Measurements from ENCODE around the gene RBM47. TPM values are rescaled to one million over a fixed set of nuclear protein-coding genes. Genes with fewer than 3 reads are reported as not detected.

The RBM47 gene
- total and polyA plus RNA-seq, 7 experiments from 2014 or later: 0.17 to 47.2 (median 1.9) TPM

GRCh38 chr4:40619600-40619999, 10.1 kb downstream of the RBM47 start:
- peaks cover 0 to 5% (median 0%) of the 10 kb centered on the region in 11 donors for H3K9me3 Mint-ChIP-seq
- H3K4me1 Mint-ChIP-seq: peaks cover 0 to 32% (median 14%) of the 10 kb centered on the region in 7 donors
- H3K4me3 ChIP-seq (ENCODE audit: low read length): no peak overlapping the region
- no peaks in the 10 kb centered on the region for H3K9me3 ChIP-seq (ENCODE audit: control insufficient read depth in 2 of 3, low read length in 3 of 3)
- intact Hi-C loops (cut with micrococcal nuclease): no loop called here
- H3K4me1 ChIP-seq (ENCODE audit: control insufficient read depth in 2 of 2, insufficient read depth in 2 of 2, low read length in 2 of 2): no peaks in the 10 kb centered on the region
- ChIA-PET CTCF (no interaction called here), POLR2A (no interaction called here)
- H3K36me3 ChIP-seq (ENCODE audit: control insufficient read depth in 2 of 3, insufficient read depth in 3 of 3, low read length in 3 of 3): no peaks in the 10 kb centered on the region
- no peak overlapping the region for H3K4me3 Mint-ChIP-seq
- DNase-seq (no peak), ATAC-seq (no peak)
- H3K27me3 ChIP-seq (ENCODE audit: control insufficient read depth in 2 of 2, insufficient read depth in 2 of 2, low read length in 2 of 2): no peaks in the 10 kb centered on the region
- no peak overlapping the region for H3K27ac ChIP-seq (ENCODE audit: low read depth, low read length)
- H3K36me3 Mint-ChIP-seq: peaks cover 0 to 10% (median 4%) of the 10 kb centered on the region in 5 donors
- H3K27ac Mint-ChIP-seq: no peak overlapping the region
- peaks cover 0 to 5% (median 3%) of the 10 kb centered on the region in 5 donors for H3K27me3 Mint-ChIP-seq

GRCh38 chr4:40617872-40618271, 11.8 kb downstream of the RBM47 start:
- H3K9me3 Mint-ChIP-seq: peaks cover 0 to 5% (median 0%) of the 10 kb centered on the region in 11 donors
- peaks cover 0 to 5% (median 3%) of the 10 kb centered on the region in 5 donors for H3K27me3 Mint-ChIP-seq
- no peak overlapping the region for H3K27ac Mint-ChIP-seq
- intact Hi-C loops (cut with micrococcal nuclease): no loop called here
- H3K4me1 Mint-ChIP-seq: peaks cover 5 to 37% (median 29%) of the 10 kb centered on the region in 7 donors
- no peaks in the 10 kb centered on the region for H3K9me3 ChIP-seq (ENCODE audit: control insufficient read depth in 2 of 3, low read length in 3 of 3)
- H3K4me3 ChIP-seq (ENCODE audit: low read length): no peak overlapping the region
- no peak overlapping the region for H3K27ac ChIP-seq (ENCODE audit: low read depth, low read length)
- H3K27me3 ChIP-seq (ENCODE audit: control insufficient read depth in 2 of 2, insufficient read depth in 2 of 2, low read length in 2 of 2): no peaks in the 10 kb centered on the region
- peaks cover 0 to 12% (median 4%) of the 10 kb centered on the region in 5 donors for H3K36me3 Mint-ChIP-seq
- POLR2A ChIA-PET: no interaction called here
- H3K4me3 Mint-ChIP-seq: no peak overlapping the region
- CTCF ChIA-PET: interaction anchor here (0.6 kb wide), 1 partner anchor 75 kb away, joined by 3 read pairs; no protein-coding TSS in a partner anchor
- ATAC-seq: no peak
- no peak for DNase-seq
- H3K4me1 ChIP-seq (ENCODE audit: control insufficient read depth in 2 of 2, insufficient read depth in 2 of 2, low read length in 2 of 2): peaks cover 0 to 8% of the 10 kb centered on the region in 2 donors
- H3K36me3 ChIP-seq (ENCODE audit: control insufficient read depth in 2 of 3, insufficient read depth in 3 of 3, low read length in 3 of 3): no peaks in the 10 kb centered on the region

- DNase-seq: peak in 2 of 9 donors; percentile 13 to 19
- peaks cover 0 to 8% of the 10 kb centered on the region in 2 donors for H3K4me1 ChIP-seq (ENCODE audit: control insufficient read depth in 2 of 2, insufficient read depth in 2 of 2, low read length in 2 of 2)
- Mint-ChIP-seq H3K4me3 (peak overlapping the region in 9 of 10 donors; percentile 6 to 66 (median 41)), H3K27ac (peak overlapping the region in 8 of 9 donors; percentile 0 to 61 (median 14)), H3K4me1 (peaks cover 5 to 28% (median 22%) of the 10 kb centered on the region in 7 donors), H3K9me3 (peaks cover 0 to 2% (median 0%) of the 10 kb centered on the region in 11 donors), H3K27me3 (no peaks in the 10 kb centered on the region), H3K36me3 (peaks cover 0 to 13% (median 0%) of the 10 kb centered on the region in 5 donors)
- CTCF ChIA-PET: no interaction called here
- no peaks in the 10 kb centered on the region for H3K9me3 ChIP-seq (ENCODE audit: control insufficient read depth in 2 of 3, low read length in 3 of 3)
- POLR2A ChIA-PET: no interaction called here
- intact Hi-C loops (cut with micrococcal nuclease): no loop called here
- no peak overlapping the region for H3K27ac ChIP-seq (ENCODE audit: low read depth, low read length)
- no peak for ATAC-seq
- H3K4me3 ChIP-seq (ENCODE audit: low read length): no peak overlapping the region
- no peaks in the 10 kb centered on the region for H3K27me3 ChIP-seq (ENCODE audit: control insufficient read depth in 2 of 2, insufficient read depth in 2 of 2, low read length in 2 of 2)
- no peaks in the 10 kb centered on the region for H3K36me3 ChIP-seq (ENCODE audit: control insufficient read depth in 2 of 3, insufficient read depth in 3 of 3, low read length in 3 of 3)
Observed at GRCh38 chr4:40614031-40614430, 15.6 kb downstream of the RBM47 start.

GRCh38 chr4:40613456-40613855, 16.2 kb downstream of the RBM47 start:
- DNase-seq: no peak
- H3K4me3 Mint-ChIP-seq: peak overlapping the region in 1 of 10 donors; percentile 47
- H3K27ac Mint-ChIP-seq: peak overlapping the region in 2 of 9 donors; percentile 40 to 43
- no peak overlapping the region for H3K4me3 ChIP-seq (ENCODE audit: low read length)
- peaks cover 0 to 9% (median 0%) of the 10 kb centered on the region in 5 donors for H3K36me3 Mint-ChIP-seq
- no peaks in the 10 kb centered on the region for H3K27me3 Mint-ChIP-seq
- H3K27me3 ChIP-seq (ENCODE audit: control insufficient read depth in 2 of 2, insufficient read depth in 2 of 2, low read length in 2 of 2): no peaks in the 10 kb centered on the region
- ATAC-seq: no peak
- H3K36me3 ChIP-seq (ENCODE audit: control insufficient read depth in 2 of 3, insufficient read depth in 3 of 3, low read length in 3 of 3): no peaks in the 10 kb centered on the region
- H3K9me3 Mint-ChIP-seq: peaks cover 0 to 2% (median 0%) of the 10 kb centered on the region in 11 donors
- peaks cover 0 to 8% of the 10 kb centered on the region in 2 donors for H3K4me1 ChIP-seq (ENCODE audit: control insufficient read depth in 2 of 2, insufficient read depth in 2 of 2, low read length in 2 of 2)
- H3K9me3 ChIP-seq (ENCODE audit: control insufficient read depth in 2 of 3, low read length in 3 of 3): no peaks in the 10 kb centered on the region
- H3K27ac ChIP-seq (ENCODE audit: low read depth, low read length): no peak overlapping the region
- ChIA-PET CTCF (no interaction called here), POLR2A (no interaction called here)
- H3K4me1 Mint-ChIP-seq: peaks cover 5 to 28% (median 22%) of the 10 kb centered on the region in 7 donors
- intact Hi-C loops (cut with micrococcal nuclease): no loop called here

- ChIA-PET POLR2A (no interaction called here), CTCF (no interaction called here)
- H3K27ac ChIP-seq (ENCODE audit: low read depth, low read length): no peak overlapping the region
Observed at GRCh38 chr4:40612831-40613230, 16.8 kb downstream of the RBM47 start.

GRCh38 chr4:40612283-40612682, 17.4 kb downstream of the RBM47 start:
- Mint-ChIP-seq H3K27ac (no peak overlapping the region), H3K27me3 (no peaks in the 10 kb centered on the region), H3K36me3 (peaks cover 0 to 9% (median 0%) of the 10 kb centered on the region in 5 donors), H3K4me1 (peaks cover 5 to 28% (median 22%) of the 10 kb centered on the region in 7 donors), H3K4me3 (no peak overlapping the region), H3K9me3 (peaks cover 0 to 2% (median 0%) of the 10 kb centered on the region in 11 donors)
- H3K4me3 ChIP-seq (ENCODE audit: low read length): no peak overlapping the region
- no peak overlapping the region for H3K27ac ChIP-seq (ENCODE audit: low read depth, low read length)
- ChIA-PET CTCF (no interaction called here), POLR2A (no interaction called here)
- peaks cover 0 to 8% of the 10 kb centered on the region in 2 donors for H3K4me1 ChIP-seq (ENCODE audit: control insufficient read depth in 2 of 2, insufficient read depth in 2 of 2, low read length in 2 of 2)
- no peaks in the 10 kb centered on the region for H3K27me3 ChIP-seq (ENCODE audit: control insufficient read depth in 2 of 2, insufficient read depth in 2 of 2, low read length in 2 of 2)
- ATAC-seq (no peak), DNase-seq (no peak)
- no peaks in the 10 kb centered on the region for H3K36me3 ChIP-seq (ENCODE audit: control insufficient read depth in 2 of 3, insufficient read depth in 3 of 3, low read length in 3 of 3)
- intact Hi-C loops (cut with micrococcal nuclease): no loop called here
- no peaks in the 10 kb centered on the region for H3K9me3 ChIP-seq (ENCODE audit: control insufficient read depth in 2 of 3, low read length in 3 of 3)

More at GRCh38 chr4:40612831-40613230, 16.8 kb downstream of the RBM47 start:
- Histone ChIP-seq H3K27me3 (ENCODE audit: control insufficient read depth in 2 of 2, insufficient read depth in 2 of 2, low read length in 2 of 2) (no peaks in the 10 kb centered on the region), H3K4me3 (ENCODE audit: low read length) (no peak overlapping the region), H3K4me1 (ENCODE audit: control insufficient read depth in 2 of 2, insufficient read depth in 2 of 2, low read length in 2 of 2) (peaks cover 0 to 8% of the 10 kb centered on the region in 2 donors), H3K9me3 (ENCODE audit: control insufficient read depth in 2 of 3, low read length in 3 of 3) (no peaks in the 10 kb centered on the region), H3K36me3 (ENCODE audit: control insufficient read depth in 2 of 3, insufficient read depth in 3 of 3, low read length in 3 of 3) (no peaks in the 10 kb centered on the region)
- intact Hi-C loops (cut with micrococcal nuclease): no loop called here
- peak overlapping the region in 1 of 9 donors; percentile 1 for H3K27ac Mint-ChIP-seq
- peaks cover 0 to 9% (median 0%) of the 10 kb centered on the region in 5 donors for H3K36me3 Mint-ChIP-seq
- no peaks in the 10 kb centered on the region for H3K27me3 Mint-ChIP-seq
- DNase-seq: no peak
- H3K4me3 Mint-ChIP-seq: no peak overlapping the region
- H3K9me3 Mint-ChIP-seq: peaks cover 0 to 2% (median 0%) of the 10 kb centered on the region in 11 donors
- no peak for ATAC-seq
- H3K4me1 Mint-ChIP-seq: peaks cover 5 to 28% (median 22%) of the 10 kb centered on the region in 7 donors

- H3K36me3 ChIP-seq (ENCODE audit: control insufficient read depth in 2 of 3, insufficient read depth in 3 of 3, low read length in 3 of 3): no peaks in the 10 kb centered on the region
- H3K4me3 Mint-ChIP-seq: no peak overlapping the region
- no peak for ATAC-seq
- intact Hi-C loops (cut with micrococcal nuclease): no loop called here
- ChIA-PET POLR2A (no interaction called here), CTCF (no interaction called here)
- DNase-seq: no peak
- peaks cover 0 to 6% (median 0%) of the 10 kb centered on the region in 11 donors for H3K9me3 Mint-ChIP-seq
- no peak overlapping the region for H3K27ac ChIP-seq (ENCODE audit: low read depth, low read length)
- peaks cover 0 to 11% (median 7%) of the 10 kb centered on the region in 7 donors for H3K4me1 Mint-ChIP-seq
- H3K27me3 Mint-ChIP-seq: no peaks in the 10 kb centered on the region
- H3K27me3 ChIP-seq (ENCODE audit: control insufficient read depth in 2 of 2, insufficient read depth in 2 of 2, low read length in 2 of 2): no peaks in the 10 kb centered on the region
- peaks cover 0 to 8% (median 0%) of the 10 kb centered on the region in 5 donors for H3K36me3 Mint-ChIP-seq
- H3K9me3 ChIP-seq (ENCODE audit: control insufficient read depth in 2 of 3, low read length in 3 of 3): no peaks in the 10 kb centered on the region
- H3K4me3 ChIP-seq (ENCODE audit: low read length): no peak overlapping the region
- H3K4me1 ChIP-seq (ENCODE audit: control insufficient read depth in 2 of 2, insufficient read depth in 2 of 2, low read length in 2 of 2): peaks cover 0 to 2% of the 10 kb centered on the region in 2 donors
- no peak overlapping the region for H3K27ac Mint-ChIP-seq
Observed at GRCh38 chr4:40608628-40609027, 21.0 kb downstream of the RBM47 start.

Data from naive thymus-derived CD4-positive, alpha-beta T cell (primary cell).